Psoas muscle (tissue), 8 donors: ENCODE measurements around the gene COPZ2. TPM values are rescaled to one million over a fixed set of nuclear protein-coding genes. Genes with fewer than 3 reads are reported as not detected.
"Not testable (repeated sequence)": the region's sequence is repeated elsewhere in the genome, so short reads cannot be mapped to it uniquely, and the experiment has no call there.

Experiments
- ATAC-seq, 4 donors: fragments of 200-7000 bp; cut with Tn5 transposase; one replicate each; pipeline ENCODE4 v1.9.1; 2020; ENCODE audit warnings: moderate library complexity in 3 of 4, mild to moderate bottlenecking in 2 of 4
- DNase-seq, 2 donors: peaks; one replicate each; pipeline ENCODE4 v3.0.0-alpha.2; 2020
- H3K27ac ChIP-seq: fragments of 200-600 bp; one replicate; pipeline ENCODE4 v1.8.0; 2022
- H3K27me3 ChIP-seq, 3 donors: fragments of 200-600 bp in 1 of 3; one replicate each; pipeline versions ENCODE4 v1.6.1 to v1.8.0; 2013 to 2022; ENCODE audit warnings: low read length in 2 of 3, mild to moderate bottlenecking in 2 of 3, moderate library complexity in 1 of 3; ENCODE audit not compliant: insufficient read depth in 3 of 3
- H3K36me3 ChIP-seq, 2 donors: fragments of 200-600 bp in 1 of 2; one replicate each; pipeline versions ENCODE4 v1.6.1 to v1.8.0; 2013 to 2022; ENCODE audit warnings: low read depth in 1 of 2, mild to moderate bottlenecking in 1 of 2, moderate library complexity in 1 of 2; ENCODE audit not compliant: insufficient read depth in 1 of 2
- H3K4me1 ChIP-seq: fragments of 200-600 bp; one replicate; pipeline ENCODE4 v1.8.0; 2022
- H3K4me3 ChIP-seq: fragments of 200-600 bp; one replicate; pipeline ENCODE4 v1.8.0; 2022; ENCODE audit warnings: mild to moderate bottlenecking
- H3K9me3 ChIP-seq: fragments of 200-600 bp; one replicate; pipeline ENCODE4 v1.8.0; 2022
- CTCF ChIP-seq: fragments of 200-600 bp; IDR thresholded peaks from one replicate; pipeline ENCODE4 v1.8.0; 2022; ENCODE audit warnings: antibody characterized with exemption
- WGBS, 3 donors: extraction: QIAGEN DNeasy Blood & Tissue Kit; methylation state at CpG; one replicate each; pipeline versions ENCODE4 v1.1.6 to v1.1.7; 2013; 5-methylcytosine and 5-hydroxymethylcytosine counted together
- intact Hi-C, 2 donors: fragments of 100-400 bp; cut with DNase I; formaldehyde crosslinking; loops; one replicate each; pipeline versions ENCODE4 v1.11.0 to v1.14.2; 2022
- polyA plus RNA-seq, 3 donors: library from polyadenylated mRNA; stranded (reverse); fragments of 200-250 nt; gene quantifications; one replicate each; pipeline ENCODE4 v1.2.3, GENCODE V29; 2013
- total RNA-seq, 4 donors: library from RNA; stranded (reverse); fragmentation: NEBNext Ultra II Directional in 2 of 4; extraction: Animal tissue kit (Norgen Biotek cat#: 25700) in 2 of 4; gene quantifications; one replicate each; pipeline versions ENCODE4 v1.2.1 to v1.2.4, GENCODE V29; 2021 to 2023
- donor health status: healthy with polysubstance abuse.
- donor health status: DM: no; HTN: no; CAD: no; lungs with moderate emphysema.
- donor health status: Bipolar disorder and iron deficiency.
- donor health status: healthy.
- donor health status: DM: yes; HTN: yes; CAD: no.
- donor health status: DM: no; HTN: no; CAD: no.
- donor health status: DM: no; HTN: no; CAD: no.
- donor health status: DM: yes; HTN: yes; CAD: no.

COPZ2 gene
- total and polyA plus RNA-seq, 7 donors, result 16.8 to 130 (median 56.4) TPM

GRCh38 chr17:48024149-48025039, 13.2 kb downstream of the COPZ2 start:
- peak; percentile 3 to 13 (median 7) for ATAC-seq
- intact Hi-C loops, result loop anchor here in 1 of 2 donors (1.0 to 10.0 kb wide), 2 partner anchors 108 to 570 kb away; partner anchors contain the start of genes HOXB3 and HOXB5

DNA sequence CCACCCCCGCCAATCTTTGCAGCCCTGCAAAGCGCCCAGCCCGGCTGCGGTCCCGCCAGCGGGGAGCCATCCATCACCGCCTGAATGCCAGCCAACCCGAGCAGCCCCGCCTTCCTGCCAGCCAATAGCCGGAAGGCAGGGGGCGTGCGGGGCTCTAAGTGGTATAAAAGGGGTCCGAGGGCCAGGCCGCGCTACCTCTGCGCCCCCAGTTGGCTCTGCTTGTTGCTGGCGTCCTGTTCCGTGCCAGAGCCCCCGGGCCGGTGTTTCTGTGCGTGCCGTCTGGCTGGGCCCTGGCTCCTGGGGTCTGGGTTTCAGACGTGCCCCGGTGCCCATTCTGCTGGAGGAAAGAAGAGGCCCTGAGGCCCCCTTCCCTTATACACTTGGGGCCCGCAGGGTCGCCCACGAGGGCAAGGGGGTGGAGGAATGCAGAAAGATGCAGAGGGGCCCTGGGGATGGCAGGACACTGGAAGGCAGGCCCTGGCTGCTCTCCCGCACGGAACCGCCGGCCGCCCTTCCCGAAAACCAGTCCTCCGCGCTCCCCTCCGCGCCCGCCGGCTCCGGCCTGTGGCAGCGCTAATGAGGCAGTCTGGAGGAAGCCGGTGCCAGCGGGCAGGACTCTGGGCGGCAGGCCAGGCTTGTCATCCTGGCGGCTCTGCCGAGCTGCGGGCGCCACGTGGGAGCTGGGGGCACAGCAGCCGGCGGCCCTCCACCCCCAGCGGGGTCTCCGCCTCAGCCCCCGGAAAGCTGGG, 14.0 kb downstream of the COPZ2 start:
- peak; percentile 66 to 78 (median 72) for ATAC-seq
- TF ChIP-seq CTCF, result peak; percentile 45
- intact Hi-C loops, result loop anchor here in 1 of 2 donors (10.0 kb wide), 1 partner anchor 571 kb away; the partner anchor contains the start of genes HOXB3 and HOXB5
- Histone ChIP-seq H3K27ac (peak overlapping the region; percentile 79), H3K36me3 (no peaks in the 10 kb centered on the region), H3K4me1 (peaks cover 39% of the 10 kb centered on the region), H3K4me3 (peak overlapping the region; percentile 67), H3K9me3 (no peaks in the 10 kb centered on the region), H3K27me3 (peaks cover 0 to 3% (median 0%) of the 10 kb centered on the region in 3 donors)
- WGBS, 3 donors, result 2 to 3% (median 2%) methylated on average over 43 to 54 of the region's 54 CpGs
- peak; percentile 89 to 94 for DNase-seq

More at GRCh38 chr17:48024149-48025039, 13.2 kb downstream of the COPZ2 start:
- peak; percentile 54 to 72 for DNase-seq
- peaks cover 0 to 3% (median 0%) of the 10 kb centered on the region in 3 donors for H3K27me3 ChIP-seq
- WGBS, 3 donors, result 1 to 2% (median 1%) methylated on average over 48 to 54 of the region's 54 CpGs
- H3K4me3 ChIP-seq, result peak overlapping the region; percentile 67
- no peaks in the 10 kb centered on the region for H3K36me3 ChIP-seq
- no peaks in the 10 kb centered on the region for H3K9me3 ChIP-seq
- TF ChIP-seq CTCF, result no peak
- H3K27ac ChIP-seq, result peak overlapping the region; percentile 79
- peaks cover 39% of the 10 kb centered on the region for H3K4me1 ChIP-seq

GRCh38 chr17:48022901-48023300, 14.7 kb downstream of the COPZ2 start:
- 66 to 69% (median 67%) methylated on average over 6 of the region's 6 CpGs for WGBS, 3 donors
- H3K4me3 ChIP-seq, result peak overlapping the region; percentile 67
- no peak overlapping the region for H3K27ac ChIP-seq
- peaks cover 39% of the 10 kb centered on the region for H3K4me1 ChIP-seq
- TF ChIP-seq CTCF, result no peak
- H3K36me3 ChIP-seq, result no peaks in the 10 kb centered on the region
- no peaks in the 10 kb centered on the region for H3K9me3 ChIP-seq
- intact Hi-C loops, result loop anchor here in 1 of 2 donors (10.0 kb wide), 1 partner anchor 572 kb away; the partner anchor contains the start of genes HOXB3 and HOXB5
- peaks cover 0 to 3% (median 0%) of the 10 kb centered on the region in 3 donors for H3K27me3 ChIP-seq
- ATAC-seq (no peak), DNase-seq (no peak)

DNA sequence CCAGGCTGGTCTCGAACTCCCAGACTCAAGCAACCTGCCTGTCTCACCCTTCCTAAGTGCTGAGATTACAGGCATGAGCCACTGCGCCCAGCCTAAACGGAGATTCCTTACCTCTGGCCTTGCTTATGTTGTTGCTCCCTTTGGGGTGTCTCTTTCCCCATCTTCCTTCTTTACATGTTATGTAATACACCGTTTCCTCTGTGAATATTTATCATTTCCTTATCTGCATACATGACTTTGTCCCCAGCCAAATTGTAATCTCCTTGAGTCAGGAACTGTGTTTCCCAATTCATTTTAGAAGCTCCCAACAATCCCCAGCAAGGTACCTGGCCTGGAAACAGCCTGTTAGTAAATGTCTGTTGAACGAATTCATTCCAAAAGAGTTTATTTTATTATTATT, 15.7 kb downstream of the COPZ2 start:
- no peak for TF ChIP-seq CTCF
- 76 to 87% (median 78%) methylated on average over 5 of the region's 5 CpGs for WGBS, 3 donors
- no peaks in the 10 kb centered on the region for H3K36me3 ChIP-seq
- peaks cover 34% of the 10 kb centered on the region for H3K4me1 ChIP-seq
- intact Hi-C loops, result loop anchor here in 1 of 2 donors (10.0 kb wide), 1 partner anchor 573 kb away; the partner anchor contains the start of genes HOXB3 and HOXB5
- no peaks in the 10 kb centered on the region for H3K9me3 ChIP-seq
- ATAC-seq (no peak), DNase-seq (no peak)
- no peak overlapping the region for H3K27ac ChIP-seq
- peaks cover 0 to 3% (median 0%) of the 10 kb centered on the region in 3 donors for H3K27me3 ChIP-seq
- H3K4me3 ChIP-seq, result no peak overlapping the region

- not testable (repeated sequence) for H3K36me3 ChIP-seq, H3K27ac ChIP-seq, H3K4me3 ChIP-seq, ATAC-seq, DNase-seq, H3K4me1 ChIP-seq, H3K9me3 ChIP-seq
- peaks cover 0 to 14% (median 3%) of the 10 kb centered on the region in 3 donors for H3K27me3 ChIP-seq
- intact Hi-C loops, result loop anchor here (1.0 to 5.0 kb wide), 4 partner anchors 39 to 170 kb away; no protein-coding TSS in a partner anchor
- WGBS, 3 donors, result 88 to 93% (median 88%) methylated on average over 4 of the region's 4 CpGs
These were observed 19.8 kb downstream of the COPZ2 start for GRCh38 chr17:48017817-48018158.
